GM12874 (cell line): ENCODE results near the gene ATP8B4.
A peak's percentile ranks its signal among the peaks of the same experiment; 100 is the strongest.

Experiments
- CTCF ChIP-seq: IDR thresholded peaks from 2 replicates; pipeline ENCODE4 v1.5.1; 2011; ENCODE audit warnings: low read depth, mild to moderate bottlenecking, control low read depth, low read length, moderate library complexity; ENCODE audit not compliant: insufficient read depth

ATP8B4 gene

GRCh38 chr15:49875392-49875791, 243.6 kb downstream of the ATP8B4 start:
- TF ChIP-seq CTCF: peak; percentile 23; the same call in 1 of the 2 replicates

- TF ChIP-seq CTCF: no peak
These were observed 248.6 kb downstream of the ATP8B4 start for GRCh38 chr15:49870472-49870871.

GRCh38 chr15:49868348-49868747, 250.7 kb downstream of the ATP8B4 start:
- TF ChIP-seq CTCF: no peak

GRCh38 chr15:49865925-49866757, 252.9 kb downstream of the ATP8B4 start:
- no peak for TF ChIP-seq CTCF

GRCh38 chr15:49864251-49864650, 254.8 kb downstream of the ATP8B4 start:
- TF ChIP-seq CTCF: no peak

GRCh38 chr15:49863431-49864224, 255.4 kb downstream of the ATP8B4 start:
- no peak for TF ChIP-seq CTCF

GRCh38 chr15:49860101-49860500, 258.9 kb downstream of the ATP8B4 start:
- TF ChIP-seq CTCF: no peak
